Astrocyte of the cerebellum (primary cell): ENCODE results near the gene DNAH8.

Source experiments
- DNase-seq: peaks from one replicate; pipeline ENCODE4 v3.0.0-alpha.2; 2011; ENCODE audit warnings: low read depth
- H3K4me3 ChIP-seq: 2 replicates; pipeline ENCODE4 v1.5.1; 2011; ENCODE audit warnings: mild to moderate bottlenecking, low read depth, low read length, moderate library complexity
- CTCF ChIP-seq: IDR thresholded peaks from 2 replicates; pipeline ENCODE4 v1.5.1; 2012; ENCODE audit warnings: low read length, low read depth, moderate library complexity, mild to moderate bottlenecking; ENCODE audit errors: missing control alignments
- in situ Hi-C: cut with HindIII; loops from 2 replicates; pipeline ENCODE4 v1.10.0; 2017; ENCODE audit warnings: low sequenced_read_pairs

DNAH8 gene

GRCh38 chr6:38714239-38715015 is 684 bp upstream of the DNAH8 start:
- peak overlapping the region; percentile 36 for H3K4me3 ChIP-seq
- in situ Hi-C loops = no loop called here
- no peak for DNase-seq
- TF ChIP-seq CTCF = no peak

- no peak for TF ChIP-seq CTCF
- no peak overlapping the region for H3K4me3 ChIP-seq
- DNase-seq = no peak
- in situ Hi-C loops = no loop called here
These were observed 1.7 kb downstream of the DNAH8 start for GRCh38 chr6:38716825-38717224.

- in situ Hi-C loops = no loop called here
- DNase-seq = no peak
- no peak for TF ChIP-seq CTCF
- no peak overlapping the region for H3K4me3 ChIP-seq
These were observed 4.2 kb downstream of the DNAH8 start for GRCh38 chr6:38719358-38719757.

GRCh38 chr6:38720295-38720694 is 5.2 kb downstream of the DNAH8 start:
- TF ChIP-seq CTCF = no peak
- in situ Hi-C loops = no loop called here
- DNase-seq = no peak
- H3K4me3 ChIP-seq = no peak overlapping the region

GRCh38 chr6:38722038-38722437 is 6.9 kb downstream of the DNAH8 start:
- no peak overlapping the region for H3K4me3 ChIP-seq
- DNase-seq = no peak
- no peak for TF ChIP-seq CTCF
- in situ Hi-C loops = no loop called here

GRCh38 chr6:38722727-38723334 is 7.7 kb downstream of the DNAH8 start:
- TF ChIP-seq CTCF = no peak
- no peak for DNase-seq
- in situ Hi-C loops = no loop called here
- H3K4me3 ChIP-seq = no peak overlapping the region
